ENCODE results near the gene EARS2. TPM values are rescaled to one million over a fixed set of nuclear protein-coding genes. Genes with fewer than 3 reads are reported as not detected.

The EARS2 gene
- polyA plus RNA-seq, 1 of the 3 experiments (the other 2 are of a cell fraction), result 23.2 TPM

GRCh38 chr16:23498863-23499262 is 58.3 kb downstream of the EARS2 start:
- H3K9me3 ChIP-seq, result no peaks in the 10 kb centered on the region
- ChIA-PET POLR2A (no interaction called here), CTCF (no interaction called here)
- no peak overlapping the region for H3K9ac ChIP-seq
- no peak overlapping the region for H3K4me2 ChIP-seq
- no peak overlapping the region for H3K4me3 ChIP-seq (ENCODE audit: low read depth in 2 of 2, low read length in 1 of 2)
- H3K27me3 ChIP-seq (ENCODE audit: insufficient read depth), result no peaks in the 10 kb centered on the region
- no peak overlapping the region for H3K27ac ChIP-seq (ENCODE audit: low read depth in 2 of 2, low read length in 1 of 2)
- H2AFZ ChIP-seq (ENCODE audit: low read depth), result no peak overlapping the region
- 95% methylated on average over 11 of the region's 11 CpGs for WGBS (ENCODE audit: low lambda C conversion rate)
- no peak for DNase-seq
- peaks cover 9 to 17% of the 10 kb centered on the region in 2 experiments for H3K36me3 ChIP-seq (replicated peaks in 1 of 2; ENCODE audit: control insufficient read depth in 1 of 2, insufficient read depth in 2 of 2, low read length in 1 of 2)
- no peak for TF ChIP-seq CTCF (IDR thresholded peaks at IDR 0.05)
- TF ChIP-seq TEAD4 (IDR thresholded peaks at IDR 0.05; ENCODE audit: borderline replicate concordance, insufficient read depth), result no peak
- no peak for TF ChIP-seq RAD21 (IDR thresholded peaks at IDR 0.05; ENCODE audit: low read length)
- TF ChIP-seq USF2 (IDR thresholded peaks at IDR 0.05; ENCODE audit: borderline replicate concordance, low read depth, low read length), result no peak
- TF ChIP-seq MEF2A (IDR thresholded peaks at IDR 0.05; ENCODE audit: borderline replicate concordance, low read depth), result no peak
- no peak for TF ChIP-seq GABPA (IDR thresholded peaks at IDR 0.05; ENCODE audit: low read depth)
- no peak for TF ChIP-seq FOXM1 (IDR thresholded peaks at IDR 0.05; ENCODE audit: low read depth)
- no peak for TF ChIP-seq PBX3 (IDR thresholded peaks at IDR 0.05)
- no peak for TF ChIP-seq REST (IDR thresholded peaks at IDR 0.05; ENCODE audit: low read depth, low read length)
- TF ChIP-seq RXRA (IDR thresholded peaks at IDR 0.05; ENCODE audit: borderline replicate concordance, low read depth), result no peak
- no peak for TF ChIP-seq CHD2 (IDR thresholded peaks at IDR 0.05; ENCODE audit: low read length, partially characterized antibody)
- H3K79me2 ChIP-seq (ENCODE audit: insufficient read depth), result peaks cover 77% of the 10 kb centered on the region
- peaks cover 64% of the 10 kb centered on the region for H4K20me1 ChIP-seq (ENCODE audit: insufficient read depth)
- peaks cover 3 to 5% of the 10 kb centered on the region in 2 experiments; a peak in 3 of 4 replicates for H3K4me1 ChIP-seq (ENCODE audit: control insufficient read depth in 1 of 2, insufficient read depth in 2 of 2, low read depth in 1 of 2, low read length in 1 of 2)
- H3K9me2 ChIP-seq, result no peaks in the 10 kb centered on the region
- H3F3A ChIP-seq (replicated peaks; ENCODE audit: insufficient read depth), result peaks cover 5% of the 10 kb centered on the region

All from SK-N-SH (cell line).